Omental fat pad (tissue), 4 donors: ENCODE results near the gene PXMP4. TPM values are rescaled to one million over a fixed set of nuclear protein-coding genes. Genes with fewer than 3 reads are reported as not detected.

Experiments
- ATAC-seq: fragments of 150-250 bp; one replicate; pipeline ENCODE4 v1.9.1; 2016; ENCODE audit warnings: mild to moderate bottlenecking, moderate library complexity; ENCODE audit not compliant: low FRiP score
- DNase-seq: peaks from one replicate; pipeline ENCODE4 v3.0.0-alpha.2; 2019; ENCODE audit warnings: low spot score
- total RNA-seq, 4 donors: library from RNA; depleted of rRNA; stranded (reverse); fragments of >200 nt; gene quantifications; one replicate each; pipeline ENCODE4 v1.1.0, GENCODE V29; 2016
- TF ChIP-seq, protein P1 (sequence below), 3 donors: fragments of 450-650 bp; IDR thresholded peaks; one replicate each; pipeline ENCODE4 v1.5.1; 2016 to 2017; ENCODE audit warnings: antibody characterized with exemption in 3 of 3, mild to moderate bottlenecking in 3 of 3, moderate library complexity in 2 of 3

The PXMP4 gene
- total RNA-seq, 4 donors from 2014 or later = 3.6 to 8.7 (median 4.8) TPM

DNA sequence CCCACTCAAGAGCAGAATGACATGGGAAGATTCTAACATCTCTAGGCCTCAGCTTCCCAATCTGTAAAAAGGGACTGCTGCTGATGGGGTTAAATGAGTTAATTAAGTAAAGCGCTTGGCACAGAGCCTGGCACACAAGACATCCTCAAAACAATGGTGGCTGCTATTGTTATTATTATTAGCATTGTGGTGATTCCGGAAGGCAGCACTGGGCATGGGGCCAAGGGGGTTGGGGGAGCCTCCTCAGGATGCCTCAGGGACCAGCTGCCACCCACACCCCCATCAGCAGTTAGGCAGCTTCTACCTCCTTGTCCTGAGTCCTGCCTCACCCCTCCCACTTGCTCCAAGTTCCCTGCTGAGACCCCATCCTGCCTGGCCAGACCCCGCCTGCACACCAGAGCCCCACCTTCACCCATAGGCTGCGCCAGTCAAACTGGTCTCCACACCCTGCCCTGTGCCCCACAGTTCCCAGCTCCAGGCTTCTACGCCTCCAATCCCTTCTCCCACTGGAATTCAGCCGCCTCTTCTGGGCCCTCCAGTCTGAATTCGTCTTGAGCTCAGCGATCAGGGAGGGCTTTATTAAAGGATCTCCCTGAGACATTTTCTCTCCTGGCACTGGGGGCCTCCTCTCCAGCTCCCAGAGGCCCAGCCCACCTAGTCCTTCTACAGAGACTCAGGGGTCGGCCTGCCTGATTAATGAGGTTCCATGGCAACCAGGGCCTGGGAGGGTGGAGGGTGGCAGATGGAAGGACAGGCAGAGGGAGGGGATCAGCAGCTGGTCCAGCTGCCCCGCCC is 35.4 kb downstream of the PXMP4 start:
- TF ChIP-seq, protein P1, sequence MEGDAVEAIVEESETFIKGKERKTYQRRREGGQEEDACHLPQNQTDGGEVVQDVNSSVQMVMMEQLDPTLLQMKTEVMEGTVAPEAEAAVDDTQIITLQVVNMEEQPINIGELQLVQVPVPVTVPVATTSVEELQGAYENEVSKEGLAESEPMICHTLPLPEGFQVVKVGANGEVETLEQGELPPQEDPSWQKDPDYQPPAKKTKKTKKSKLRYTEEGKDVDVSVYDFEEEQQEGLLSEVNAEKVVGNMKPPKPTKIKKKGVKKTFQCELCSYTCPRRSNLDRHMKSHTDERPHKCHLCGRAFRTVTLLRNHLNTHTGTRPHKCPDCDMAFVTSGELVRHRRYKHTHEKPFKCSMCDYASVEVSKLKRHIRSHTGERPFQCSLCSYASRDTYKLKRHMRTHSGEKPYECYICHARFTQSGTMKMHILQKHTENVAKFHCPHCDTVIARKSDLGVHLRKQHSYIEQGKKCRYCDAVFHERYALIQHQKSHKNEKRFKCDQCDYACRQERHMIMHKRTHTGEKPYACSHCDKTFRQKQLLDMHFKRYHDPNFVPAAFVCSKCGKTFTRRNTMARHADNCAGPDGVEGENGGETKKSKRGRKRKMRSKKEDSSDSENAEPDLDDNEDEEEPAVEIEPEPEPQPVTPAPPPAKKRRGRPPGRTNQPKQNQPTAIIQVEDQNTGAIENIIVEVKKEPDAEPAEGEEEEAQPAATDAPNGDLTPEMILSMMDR (IDR thresholded peaks at IDR 0.05) = no peak

GRCh38 chr20:33681728-33682353 is 38.3 kb downstream of the PXMP4 start:
- TF ChIP-seq, protein P1 (IDR thresholded peaks at IDR 0.05) = no peak
- ATAC-seq (no peak), DNase-seq (no peak)

More for the DNA sequence above, 35.4 kb downstream of the PXMP4 start:
- DNase-seq = no peak
- ATAC-seq = no peak

DNA sequence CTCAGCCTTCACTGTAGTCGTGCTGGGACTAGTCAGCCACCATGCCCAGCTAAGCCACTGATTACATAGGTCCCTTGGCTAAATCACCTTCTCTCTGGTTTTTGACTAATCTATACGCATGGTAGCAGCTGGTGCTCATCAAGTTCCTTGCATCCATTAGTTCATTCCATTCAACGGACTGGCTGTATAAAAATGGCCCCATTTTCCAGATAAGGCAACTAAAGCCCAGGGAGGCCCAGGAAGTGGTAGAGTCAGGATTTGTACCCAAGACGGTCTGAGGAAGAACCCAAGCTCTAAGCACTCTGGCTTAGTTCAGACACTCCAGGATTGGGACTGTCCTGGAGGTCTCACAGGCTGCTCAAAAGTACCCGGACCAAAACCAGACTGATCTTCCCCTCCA is 38.8 kb downstream of the PXMP4 start:
- ATAC-seq (no peak), DNase-seq (no peak)
- TF ChIP-seq, protein P1 (IDR thresholded peaks at IDR 0.05) = no peak

- TF ChIP-seq, protein P1 (IDR thresholded peaks at IDR 0.05) = no peak
- no peak for DNase-seq
- no peak for ATAC-seq
Measured at GRCh38 chr20:33680686-33681085, 39.4 kb downstream of the PXMP4 start.

- ATAC-seq = no peak
- TF ChIP-seq, protein P1 (IDR thresholded peaks at IDR 0.05) = no peak
- no peak for DNase-seq
Measured at GRCh38 chr20:33679758-33680485, 40.2 kb downstream of the PXMP4 start.

DNA sequence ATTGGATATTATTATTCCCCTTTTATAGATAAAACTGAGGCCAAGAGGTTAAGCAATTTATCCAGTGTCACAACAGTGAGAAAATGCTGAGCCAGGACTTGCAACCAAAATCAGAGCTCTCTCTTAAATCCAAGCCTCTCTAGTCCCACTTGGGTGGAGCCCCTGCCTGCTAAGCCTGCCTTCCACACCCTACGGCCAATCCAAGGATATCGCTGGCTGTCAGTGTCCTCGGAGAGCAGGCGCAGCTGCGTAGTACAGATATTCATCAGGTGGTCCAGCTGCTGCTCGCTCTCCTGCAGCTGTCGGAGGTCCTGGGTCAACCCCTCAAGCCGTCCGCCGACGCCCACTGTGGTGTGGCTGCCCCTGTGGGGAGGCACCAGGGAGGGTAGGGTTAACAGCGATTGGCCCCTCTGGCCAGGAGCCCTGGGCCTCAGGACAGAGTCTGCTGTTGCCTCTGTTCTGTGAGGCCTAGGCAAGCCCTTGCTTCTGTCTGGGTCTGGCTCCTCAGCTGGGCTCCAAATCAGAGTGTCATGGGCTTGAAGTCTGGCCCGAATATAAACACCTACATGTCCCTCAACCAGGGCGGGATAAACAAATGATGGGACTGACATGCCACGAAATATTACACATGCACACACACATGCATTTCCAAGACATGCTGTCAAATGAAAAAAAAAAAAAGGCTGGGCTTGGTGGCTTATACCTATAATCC is 42.0 kb downstream of the PXMP4 start:
- DNase-seq = no peak
- no peak for ATAC-seq

More for the DNA sequence above, 42.0 kb downstream of the PXMP4 start:
- TF ChIP-seq, protein P1 (IDR thresholded peaks at IDR 0.05) = no peak
